NB4 (cell line): ENCODE results near the gene GPRC6A.

Source experiments
- DNase-seq: peaks from one replicate; pipeline ENCODE4 v3.0.0; 2010; ENCODE audit warnings: low read depth
- H3K4me3 ChIP-seq: one replicate; pipeline ENCODE4 v1.5.1; 2011; ENCODE audit warnings: mild to moderate bottlenecking, low read depth, low read length, moderate library complexity
- CTCF ChIP-seq: IDR thresholded peaks from one replicate; pipeline ENCODE4 v1.5.1; 2012; ENCODE audit warnings: low read depth, low read length
- MAX ChIP-seq: IDR thresholded peaks from 2 replicates; pipeline ENCODE4 v1.6.1; 2011; ENCODE audit warnings: low read depth, low read length
- MYC ChIP-seq: IDR thresholded peaks from 2 replicates; pipeline ENCODE4 v1.6.1; 2011; ENCODE audit warnings: low read depth, low read length
- POLR2A ChIP-seq: IDR thresholded peaks from 2 replicates; pipeline ENCODE4 v1.6.1; 2011; ENCODE audit warnings: mild to moderate bottlenecking; ENCODE audit not compliant: insufficient read length; ENCODE audit errors: extremely low read depth

Gene GPRC6A

GRCh38 chr6:116866281-116866871 is 37.5 kb upstream of the GPRC6A start:
- no peak for TF ChIP-seq MAX
- no peak for TF ChIP-seq POLR2A
- TF ChIP-seq CTCF: no peak
- no peak for TF ChIP-seq MYC
- peak; percentile 30 for DNase-seq
- H3K4me3 ChIP-seq: no peak overlapping the region

- TF ChIP-seq CTCF (no peak), POLR2A (no peak), MYC (no peak)
- DNase-seq: no peak
- no peak overlapping the region for H3K4me3 ChIP-seq
Measured at GRCh38 chr6:116859264-116859663, 30.4 kb upstream of the GPRC6A start.

- no peak for DNase-seq
- TF ChIP-seq CTCF: no peak
- no peak for TF ChIP-seq MYC
- TF ChIP-seq MAX: no peak
- no peak for TF ChIP-seq POLR2A
- H3K4me3 ChIP-seq: no peak overlapping the region
Measured at GRCh38 chr6:116858060-116858459, 29.2 kb upstream of the GPRC6A start.

GRCh38 chr6:116847227-116847626 is 18.3 kb upstream of the GPRC6A start:
- no peak for TF ChIP-seq MYC
- no peak for TF ChIP-seq MAX
- no peak for TF ChIP-seq POLR2A
- TF ChIP-seq CTCF: no peak
- no peak overlapping the region for H3K4me3 ChIP-seq
- DNase-seq: peak; percentile 55

GRCh38 chr6:116842459-116842858 is 13.6 kb upstream of the GPRC6A start:
- TF ChIP-seq MYC (no peak), POLR2A (no peak), CTCF (no peak), MAX (no peak)
- no peak overlapping the region for H3K4me3 ChIP-seq

GRCh38 chr6:116840091-116840490 is 11.2 kb upstream of the GPRC6A start:
- no peak for TF ChIP-seq MYC
- no peak for TF ChIP-seq POLR2A
- no peak for TF ChIP-seq CTCF
- no peak for TF ChIP-seq MAX
- peak; percentile 75 for DNase-seq

More at GRCh38 chr6:116842459-116842858, 13.6 kb upstream of the GPRC6A start:
- no peak for DNase-seq

More at GRCh38 chr6:116840091-116840490, 11.2 kb upstream of the GPRC6A start:
- H3K4me3 ChIP-seq: no peak overlapping the region
